DLD1 (cell line): ENCODE data around the gene PDE12.

ENCODE experiments used
- in situ Hi-C: cut with HindIII; loops from 2 replicates; pipeline ENCODE4 v1.10.0; 2017; ENCODE audit warnings: low sequenced_read_pairs

PDE12 gene, protein sequence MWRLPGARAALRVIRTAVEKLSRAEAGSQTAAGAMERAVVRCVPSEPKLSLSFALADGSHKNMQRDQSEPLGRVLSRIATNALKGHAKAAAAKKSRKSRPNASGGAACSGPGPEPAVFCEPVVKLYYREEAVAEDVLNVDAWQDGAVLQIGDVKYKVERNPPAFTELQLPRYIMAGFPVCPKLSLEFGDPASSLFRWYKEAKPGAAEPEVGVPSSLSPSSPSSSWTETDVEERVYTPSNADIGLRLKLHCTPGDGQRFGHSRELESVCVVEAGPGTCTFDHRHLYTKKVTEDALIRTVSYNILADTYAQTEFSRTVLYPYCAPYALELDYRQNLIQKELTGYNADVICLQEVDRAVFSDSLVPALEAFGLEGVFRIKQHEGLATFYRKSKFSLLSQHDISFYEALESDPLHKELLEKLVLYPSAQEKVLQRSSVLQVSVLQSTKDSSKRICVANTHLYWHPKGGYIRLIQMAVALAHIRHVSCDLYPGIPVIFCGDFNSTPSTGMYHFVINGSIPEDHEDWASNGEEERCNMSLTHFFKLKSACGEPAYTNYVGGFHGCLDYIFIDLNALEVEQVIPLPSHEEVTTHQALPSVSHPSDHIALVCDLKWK

DNA sequence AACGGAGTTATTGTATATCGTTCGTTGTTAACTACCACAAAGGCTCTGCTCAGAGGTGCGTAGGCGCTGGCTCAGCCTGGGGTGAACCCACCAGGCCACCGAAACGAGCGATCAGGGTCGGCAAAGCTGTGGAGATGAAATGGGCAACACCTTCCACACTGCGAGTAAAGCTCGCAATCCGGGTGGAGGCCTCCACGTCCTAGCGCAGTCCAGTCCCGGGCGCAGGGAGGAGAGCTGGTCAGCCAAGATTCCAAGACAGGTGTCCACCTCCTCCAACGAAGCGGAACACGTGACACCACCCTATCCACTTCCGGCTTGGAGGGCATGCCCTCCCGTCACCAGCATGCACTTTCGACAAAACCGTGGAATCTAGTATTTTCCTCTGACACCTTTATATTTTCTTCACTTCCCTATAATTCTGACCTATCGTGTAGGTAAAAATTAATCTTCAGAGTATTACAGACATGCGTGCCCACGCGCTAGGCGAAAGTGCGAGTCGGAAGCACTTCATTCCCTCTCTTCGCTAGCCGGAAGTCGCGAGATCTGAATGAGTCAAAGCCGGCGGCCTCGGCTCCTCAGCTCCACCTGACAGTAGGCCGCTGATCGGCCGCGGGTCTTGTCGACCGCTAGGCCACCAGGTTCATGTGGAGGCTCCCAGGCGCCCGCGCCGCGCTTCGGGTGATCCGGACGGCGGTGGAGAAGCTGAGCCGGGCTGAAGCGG is at the start of gene PDE12:
PDE12 (plus strand) TSS at position 537 of the 721 bp plus-strand sequence; CDS start at position 643, 106 bp downstream.
- in situ Hi-C loops: no loop called here

DNA sequence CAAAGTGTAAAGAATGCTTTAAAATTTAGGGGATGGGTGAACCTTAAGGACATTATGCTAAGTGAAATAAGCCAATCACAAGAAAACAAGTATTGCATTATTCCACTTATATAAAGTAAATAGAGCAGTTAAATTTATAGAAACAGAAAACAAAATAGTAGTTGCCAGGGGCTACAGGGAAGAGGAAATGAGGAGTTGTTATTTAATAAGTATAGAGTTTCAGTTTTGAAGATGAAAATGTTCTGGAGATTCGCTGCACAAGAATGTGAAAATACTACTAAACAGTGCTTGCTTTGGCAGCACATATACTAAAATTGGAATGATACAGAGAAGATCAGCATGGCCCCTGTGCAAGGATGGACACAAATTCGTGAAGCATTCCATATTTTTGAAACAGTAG is 43.9 kb upstream of the PDE12 start:
- in situ Hi-C loops: no loop called here

DNA sequence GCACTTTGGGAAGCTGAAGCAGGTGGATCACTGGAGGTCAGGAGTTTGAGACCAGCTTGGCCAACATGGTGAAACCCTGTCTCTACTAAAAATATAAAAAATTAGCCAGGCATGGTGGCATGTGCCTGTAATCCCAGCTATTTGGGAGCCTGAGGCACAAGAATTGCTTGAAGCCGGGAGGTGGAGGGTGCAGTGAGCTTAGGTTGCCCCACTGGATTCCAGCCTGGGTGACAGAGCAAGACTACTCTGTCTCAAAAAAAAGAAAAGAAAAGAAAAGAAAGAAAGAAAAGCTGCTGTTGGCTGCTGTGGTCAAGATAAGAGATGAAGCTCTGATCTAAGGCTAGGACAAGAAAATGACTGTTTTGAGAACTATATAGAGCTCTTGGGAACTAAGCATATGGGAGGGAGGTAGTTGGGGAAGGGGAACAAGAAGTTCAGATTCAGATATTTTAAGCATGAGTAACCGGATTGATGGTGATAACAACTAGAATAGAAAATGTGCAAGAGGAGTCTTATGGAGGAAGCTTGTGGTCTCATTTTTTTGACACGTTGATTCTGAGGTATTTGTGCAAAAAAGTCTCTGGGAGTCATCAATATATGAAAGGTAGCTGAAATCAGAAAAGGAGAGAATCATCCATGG is 37.7 kb upstream of the PDE12 start:
- in situ Hi-C loops: no loop called here

DNA sequence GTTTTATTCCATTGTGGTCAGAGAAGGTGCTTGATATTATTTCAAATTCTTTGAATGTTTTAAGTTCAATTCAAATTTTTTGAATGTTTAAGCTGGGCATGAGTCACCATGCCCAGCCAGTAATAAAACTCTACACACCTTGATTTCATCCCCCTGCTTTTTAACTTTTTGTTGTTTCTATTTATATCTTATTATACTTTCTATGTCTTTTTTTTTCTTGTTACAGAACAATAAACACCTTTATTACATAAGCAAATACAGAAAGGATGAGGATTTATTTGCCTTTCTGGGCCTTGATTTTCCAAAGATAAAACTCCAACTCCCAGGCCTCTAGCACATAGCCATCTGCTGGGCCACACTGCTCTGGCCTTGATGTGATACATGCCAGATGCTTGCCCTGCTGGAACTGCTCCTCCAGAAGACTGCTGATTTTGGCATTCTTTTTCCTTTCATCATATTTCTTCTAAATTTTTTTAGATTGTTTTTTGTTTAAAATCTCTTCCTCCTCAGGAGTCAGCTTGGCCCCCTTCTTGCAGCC is 25.9 kb upstream of the PDE12 start:
- in situ Hi-C loops: no loop called here

DNA sequence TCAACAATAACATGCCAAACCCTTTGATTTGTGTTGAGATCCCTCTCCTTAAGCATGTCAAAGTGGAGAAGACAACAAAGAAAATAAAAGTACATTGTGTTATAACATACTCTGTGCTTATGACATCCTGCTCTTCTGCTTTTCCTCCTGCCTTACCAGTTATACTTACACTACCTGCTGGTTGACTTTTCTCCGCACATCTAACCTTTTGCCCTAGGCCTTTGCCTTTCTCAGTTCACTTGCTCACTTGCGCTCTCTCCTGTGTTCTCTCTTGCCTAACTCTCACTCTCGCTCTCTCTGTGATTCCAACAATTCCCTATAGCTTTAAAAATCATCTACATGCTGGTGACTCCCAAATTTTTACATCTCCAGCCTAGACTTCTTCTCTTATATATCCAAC is 17.6 kb upstream of the PDE12 start:
- in situ Hi-C loops: no loop called here

DNA sequence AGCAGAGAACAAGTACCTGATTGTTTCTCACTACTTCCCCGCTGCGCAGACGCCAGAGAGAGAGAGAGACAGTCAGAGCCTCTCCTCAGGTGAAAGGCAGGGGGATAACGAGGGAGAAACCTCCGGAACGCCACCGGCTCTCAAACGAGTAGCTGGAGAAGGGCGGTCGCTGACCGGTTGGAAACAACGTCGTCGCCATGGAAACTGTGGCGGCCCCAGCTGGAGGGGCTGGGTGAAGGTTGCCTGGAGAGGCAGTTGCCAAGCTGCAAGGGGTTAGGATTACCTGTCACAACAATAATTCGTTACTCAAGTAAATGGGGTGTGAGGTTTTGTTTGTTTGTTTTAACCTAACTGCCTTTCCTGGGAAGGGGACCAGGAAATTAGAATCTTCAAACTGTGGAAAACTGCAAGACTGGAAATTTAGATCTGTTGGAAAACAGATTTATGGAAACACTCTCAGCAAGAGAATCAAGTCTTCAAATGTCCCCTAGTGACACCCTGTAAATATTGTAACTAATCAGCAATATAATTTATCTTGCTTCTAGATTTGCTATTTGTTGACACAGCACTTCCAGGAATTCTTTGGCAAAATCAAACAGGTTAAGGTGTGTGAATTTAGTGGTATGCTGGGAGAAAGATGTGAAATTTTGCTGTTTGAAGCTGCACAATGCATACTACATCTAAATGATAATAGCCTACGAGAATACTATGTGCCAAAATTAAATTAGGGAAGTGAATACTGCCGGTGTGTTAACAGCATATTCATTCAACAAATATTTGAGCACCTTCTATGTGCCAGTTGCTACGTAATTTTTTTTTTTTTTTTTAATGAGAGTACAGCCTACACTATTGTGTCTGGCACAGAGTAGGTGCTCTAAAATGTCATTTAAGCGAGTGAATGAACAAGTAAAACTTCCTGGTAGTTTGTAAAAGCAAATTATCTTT is 11.6 kb upstream of the PDE12 start, which contains the start of gene DNAH12:
DNAH12 (minus strand) TSS at position 164 of the 945 bp plus-strand sequence. CDS start 1,474 bp downstream, outside the sequence.
- in situ Hi-C loops: no loop called here

DNA sequence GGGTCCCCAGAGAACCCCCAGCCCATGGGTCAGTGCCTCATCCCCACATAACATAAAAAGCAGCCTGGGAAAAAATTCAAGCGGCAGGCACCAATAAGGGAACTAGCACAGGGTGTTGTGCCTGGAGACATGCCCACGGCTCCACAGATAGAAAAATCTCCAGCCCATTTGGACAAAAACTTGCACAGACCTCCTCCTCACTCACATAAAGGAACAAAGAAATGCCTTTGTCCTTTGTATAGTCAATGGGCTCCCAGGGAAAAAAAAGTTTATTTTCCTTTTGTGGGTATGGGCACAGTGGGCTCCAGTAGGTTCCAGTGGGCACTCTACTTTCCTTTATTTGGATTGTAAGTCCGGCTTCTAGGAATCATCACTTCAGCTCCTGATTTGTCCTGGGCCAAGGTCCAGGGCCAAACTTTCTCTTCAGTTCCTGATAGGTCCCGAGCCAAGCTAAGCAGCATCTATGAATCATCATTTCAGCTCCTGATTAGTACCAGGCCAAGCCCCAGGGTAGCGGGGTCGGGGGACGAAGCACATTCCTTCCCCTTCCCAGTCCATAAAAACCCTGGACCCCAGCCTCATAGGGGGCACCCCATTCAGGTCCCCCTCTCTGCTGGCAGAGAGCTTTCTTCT is 10.3 kb upstream of the PDE12 start:
- in situ Hi-C loops: no loop called here

DNA sequence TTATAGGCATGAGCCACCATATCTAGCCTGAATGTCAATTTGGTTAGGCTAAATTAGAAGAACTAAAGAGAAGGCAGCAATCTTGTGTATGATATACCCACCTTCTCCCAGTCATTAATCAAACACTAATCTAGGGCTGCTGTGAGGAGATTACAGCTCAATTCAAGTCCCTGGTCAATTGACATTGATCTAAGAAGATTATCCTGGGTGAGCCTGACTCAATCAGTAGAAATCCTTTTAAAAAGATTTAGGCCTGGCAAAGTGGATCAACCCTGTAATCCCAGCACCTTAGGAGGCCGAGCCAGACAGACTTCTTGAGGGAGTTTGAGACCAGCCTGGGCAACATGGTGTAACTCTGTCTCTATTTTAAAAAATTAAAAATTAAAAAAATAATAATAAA is 9.5 kb upstream of the PDE12 start:
- in situ Hi-C loops: no loop called here

DNA sequence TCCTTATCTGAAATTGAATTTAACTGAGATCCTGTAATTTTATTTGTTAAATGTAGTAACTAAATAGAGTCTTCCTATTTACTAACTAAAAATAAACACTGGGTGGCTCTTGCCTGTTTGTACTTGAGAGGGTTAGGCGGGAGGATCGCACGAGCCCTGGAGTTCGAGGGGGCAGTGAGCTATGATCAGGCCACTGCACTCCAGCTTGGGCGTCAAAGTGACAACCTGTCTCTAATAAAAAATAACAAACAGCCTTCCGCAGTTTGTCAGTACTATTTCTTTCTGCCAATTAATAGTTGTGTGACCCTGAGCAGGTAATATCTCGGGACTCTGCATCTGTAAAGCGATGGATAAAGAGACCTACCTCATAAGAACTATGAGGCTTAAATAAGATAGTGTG is 768 bp upstream of the PDE12 start:
- in situ Hi-C loops: no loop called here

DNA sequence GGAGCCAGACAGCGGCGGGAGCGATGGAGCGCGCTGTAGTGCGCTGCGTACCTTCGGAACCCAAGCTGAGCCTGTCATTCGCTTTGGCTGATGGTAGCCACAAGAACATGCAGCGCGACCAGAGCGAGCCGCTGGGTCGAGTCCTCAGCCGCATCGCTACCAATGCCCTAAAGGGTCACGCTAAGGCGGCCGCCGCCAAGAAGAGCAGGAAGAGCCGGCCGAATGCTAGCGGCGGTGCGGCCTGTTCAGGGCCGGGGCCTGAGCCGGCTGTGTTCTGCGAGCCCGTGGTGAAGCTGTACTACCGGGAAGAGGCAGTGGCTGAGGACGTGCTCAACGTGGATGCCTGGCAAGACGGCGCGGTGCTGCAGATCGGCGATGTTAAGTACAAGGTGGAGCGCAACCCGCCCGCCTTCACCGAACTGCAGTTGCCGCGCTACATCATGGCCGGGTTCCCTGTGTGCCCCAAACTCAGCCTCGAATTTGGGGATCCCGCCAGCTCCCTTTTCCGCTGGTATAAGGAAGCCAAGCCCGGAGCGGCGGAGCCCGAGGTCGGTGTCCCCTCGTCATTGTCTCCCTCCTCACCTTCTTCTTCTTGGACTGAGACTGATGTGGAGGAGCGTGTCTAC is 498 bp downstream of the PDE12 start:
- in situ Hi-C loops: no loop called here

DNA sequence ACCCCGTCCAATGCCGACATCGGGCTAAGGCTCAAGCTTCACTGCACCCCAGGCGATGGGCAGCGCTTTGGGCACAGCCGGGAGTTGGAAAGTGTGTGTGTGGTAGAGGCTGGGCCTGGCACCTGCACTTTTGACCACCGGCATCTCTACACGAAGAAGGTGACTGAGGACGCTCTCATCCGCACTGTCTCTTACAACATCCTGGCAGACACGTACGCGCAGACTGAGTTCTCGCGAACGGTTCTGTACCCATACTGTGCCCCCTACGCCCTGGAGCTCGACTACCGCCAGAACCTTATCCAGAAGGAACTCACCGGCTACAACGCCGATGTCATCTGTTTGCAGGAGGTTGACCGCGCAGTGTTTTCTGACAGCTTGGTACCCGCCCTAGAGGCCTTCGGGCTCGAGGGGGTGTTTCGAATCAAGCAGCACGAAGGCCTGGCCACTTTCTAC is 1.0 kb downstream of the PDE12 start:
- in situ Hi-C loops: no loop called here

DNA sequence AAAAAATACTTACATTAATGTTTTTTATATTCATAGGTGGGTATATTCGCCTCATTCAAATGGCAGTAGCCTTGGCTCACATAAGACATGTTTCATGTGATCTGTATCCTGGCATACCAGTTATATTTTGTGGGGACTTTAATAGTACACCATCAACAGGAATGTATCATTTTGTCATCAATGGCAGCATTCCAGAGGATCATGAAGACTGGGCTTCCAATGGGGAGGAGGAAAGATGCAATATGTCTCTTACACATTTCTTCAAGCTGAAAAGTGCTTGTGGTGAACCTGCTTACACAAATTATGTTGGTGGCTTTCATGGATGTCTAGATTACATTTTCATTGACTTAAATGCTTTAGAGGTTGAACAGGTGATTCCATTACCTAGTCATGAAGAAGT is 3.5 kb downstream of the PDE12 start:
- in situ Hi-C loops: no loop called here

DNA sequence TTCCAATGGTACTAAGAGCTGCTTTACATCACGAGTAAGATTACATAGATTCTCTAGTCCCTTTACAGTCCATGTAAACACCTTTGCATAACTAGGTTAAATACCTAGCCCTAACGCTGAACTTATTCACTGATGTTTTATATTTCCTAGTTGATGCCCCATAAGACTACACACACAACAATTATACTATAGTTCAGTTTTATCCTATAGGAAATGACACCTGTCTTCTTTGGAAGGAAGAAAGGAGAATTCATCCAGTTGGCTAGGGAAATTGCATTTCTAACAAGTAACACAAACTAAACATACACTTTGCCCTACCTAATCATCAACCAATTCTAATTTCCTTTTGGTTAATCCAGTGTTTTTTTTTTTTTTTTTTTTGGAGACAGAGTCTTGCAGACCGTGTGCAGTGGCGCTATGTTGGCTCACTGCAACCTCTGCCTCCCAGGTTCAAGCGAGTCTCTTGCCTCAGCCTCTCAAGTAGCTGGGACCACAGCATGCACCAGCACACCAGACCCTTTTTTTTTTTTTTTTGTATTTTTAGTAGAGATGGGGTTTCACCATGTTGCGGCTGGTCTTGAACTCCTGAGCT is 13.9 kb downstream of the PDE12 start:
- in situ Hi-C loops: no loop called here

DNA sequence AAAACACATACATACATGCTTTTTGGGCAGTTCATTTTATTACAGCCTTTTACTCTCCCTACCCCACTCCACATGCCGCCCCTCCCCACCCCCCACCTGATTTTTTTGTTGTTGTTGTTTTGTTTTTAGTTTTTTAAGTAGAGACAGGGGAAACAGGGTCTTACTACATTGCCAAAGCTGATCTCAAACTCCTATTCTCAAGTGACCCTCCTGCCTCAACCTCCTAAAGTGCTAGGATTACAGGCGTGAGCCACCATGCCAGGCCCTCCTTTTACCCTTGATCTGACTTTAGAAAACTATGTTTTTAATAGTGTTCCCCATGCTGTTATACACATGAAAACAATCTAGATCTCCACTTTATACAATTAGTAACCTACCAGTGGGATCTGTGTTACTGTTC is 14.8 kb downstream of the PDE12 start:
- in situ Hi-C loops: no loop called here

DNA sequence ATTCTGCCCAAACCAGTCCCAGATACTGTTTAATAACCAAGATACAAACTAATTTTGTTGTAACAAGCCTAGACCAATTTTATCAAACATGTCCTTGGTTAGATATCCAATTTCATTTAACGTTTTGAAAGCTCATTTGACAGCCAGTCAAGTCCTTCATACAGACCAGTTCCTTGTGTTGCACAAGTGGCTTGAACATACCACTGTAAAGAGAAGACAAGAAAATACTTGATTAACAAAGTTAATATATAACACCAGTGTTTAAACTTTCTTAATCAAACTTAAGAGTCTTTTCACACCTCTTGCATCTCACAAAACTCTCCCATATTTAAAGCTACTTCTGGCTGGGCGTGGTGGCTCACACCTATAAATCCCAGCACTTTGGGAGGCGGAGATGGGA is 16.0 kb downstream of the PDE12 start:
- in situ Hi-C loops: no loop called here

DNA sequence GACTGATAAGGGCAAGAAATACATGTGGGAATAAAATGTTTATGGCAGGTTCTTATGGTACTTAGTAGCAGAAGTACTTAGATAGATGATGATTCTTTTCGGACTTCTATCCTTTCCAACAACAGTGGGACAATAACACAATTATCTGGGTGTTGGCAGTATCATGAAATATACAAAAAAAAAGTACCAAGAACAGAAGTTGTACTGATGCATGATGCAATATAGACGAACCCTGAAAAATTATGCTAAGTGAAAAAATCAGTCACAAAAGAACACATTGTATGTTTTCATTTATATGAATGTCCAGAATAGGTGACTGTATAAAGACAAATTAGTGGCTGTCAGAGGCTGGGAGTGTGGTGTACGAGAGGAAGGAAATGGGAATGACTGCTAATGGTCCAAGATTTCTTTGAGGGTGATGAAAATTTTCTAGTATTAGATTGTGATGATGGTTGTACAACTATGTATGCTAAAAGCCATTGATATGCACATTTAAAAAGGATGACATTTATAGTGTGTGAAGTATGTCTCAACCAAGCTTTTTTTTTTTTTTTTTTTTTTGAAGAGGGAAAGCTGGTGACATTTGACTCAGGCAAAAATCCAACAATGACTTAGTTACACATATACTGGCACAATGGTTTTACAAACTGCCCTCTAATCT is 20.0 kb downstream of the PDE12 start:
- in situ Hi-C loops: no loop called here

DNA sequence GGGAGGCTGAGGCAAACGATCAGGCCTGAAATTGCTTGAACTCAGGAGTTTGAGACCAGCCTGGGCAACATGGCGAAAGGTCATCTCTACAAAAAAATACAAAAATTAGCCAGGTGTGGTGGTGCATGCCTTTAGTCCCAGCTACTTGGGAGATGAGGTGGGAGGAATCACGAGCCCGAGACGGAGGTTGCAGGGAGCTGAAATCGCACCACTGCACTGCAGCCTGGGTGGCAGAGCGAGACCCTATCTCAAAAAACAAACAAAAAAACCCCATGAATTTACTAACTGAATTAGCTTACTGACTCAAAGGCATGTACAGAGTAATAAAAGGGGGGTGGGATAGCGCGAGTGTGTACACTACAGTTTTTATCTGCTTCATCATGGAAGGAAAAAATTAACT is 21.7 kb downstream of the PDE12 start:
- in situ Hi-C loops: no loop called here
